A549 (cell line): ENCODE data around the gene KLHL11. TPM values are rescaled to one million over a fixed set of nuclear protein-coding genes. Genes with fewer than 3 reads are reported as not detected.

Experiments used
- ATAC-seq, 2 experiments: fragments of 200-7000 bp in 1 of 2; fragments of >200 bp in 1 of 2; cut with Nextera tagmentation in 1 of 2; cut with Tn5 transposase in 1 of 2; 3 replicates each; pipeline versions ENCODE4 v1.8.0 to v1.9.1; 2018 to 2020; ENCODE audit warnings: mild to moderate bottlenecking in 1 of 2, moderate library complexity in 1 of 2
- CTCF ChIA-PET: fragments of 300-600 bp; sonication (Branson Sonifier 250); formaldehyde crosslinking; extraction: SDS; loops from one replicate; lab custom pipeline; 2021; ENCODE audit warnings: antibody characterized with exemption, inconsistent platforms; lab: Yijun Ruan, JAX
- POLR2A ChIA-PET: fragments of 350-600 bp; formaldehyde crosslinking; extraction: SDS; loops from one replicate; lab custom pipeline; 2021; ENCODE audit warnings: antibody characterized with exemption, inconsistent platforms; lab: Yijun Ruan, JAX
- DNase-seq, 2 experiments: peaks; one replicate each; pipeline versions ENCODE4 v3.0.0 to v3.0.0-alpha.2; 2011 to 2016; ENCODE audit warnings: low read depth in 1 of 2, low spot score in 1 of 2
- FAIRE-seq: peaks from 2 replicates; lab custom pipeline; 2011; peaks lifted over from hg19 to GRCh38; lab: Jason Lieb, UNC
- H3K27ac ChIP-seq, 2 experiments: fragments of >200 bp; sonication (Bioruptor Twin); formaldehyde crosslinking; 3 replicates each; pipeline ENCODE4 v1.5.1; 2016 to 2017
- H3K4me1 ChIP-seq: fragments of >200 bp; sonication (Bioruptor Twin); formaldehyde crosslinking; 3 replicates; pipeline ENCODE4 v1.6.1; 2016
- H3K4me2 ChIP-seq: fragments of >200 bp; sonication (Bioruptor Twin); formaldehyde crosslinking; 3 replicates; pipeline ENCODE4 v1.6.1; 2016
- H3K4me3 ChIP-seq: fragments of >200 bp; sonication (Bioruptor Twin); formaldehyde crosslinking; 3 replicates; pipeline ENCODE4 v1.5.1; 2016
- H3K9me3 ChIP-seq: fragments of >200 bp; sonication (Bioruptor Twin); formaldehyde crosslinking; 3 replicates; pipeline ENCODE4 v1.6.1; 2016
- BHLHE40 ChIP-seq: IDR thresholded peaks from 2 replicates; pipeline ENCODE4 v1.6.1; 2012; ENCODE audit warnings: low read depth, low read length, inconsistent platforms
- CBX8 ChIP-seq: fragments of 200-600 bp; sonication (generic); IDR thresholded peaks from 2 replicates; pipeline ENCODE4 v1.6.1; 2016
- CEBPB ChIP-seq, 2 experiments: fragments of >200 bp in 1 of 2; sonication (Bioruptor Twin) in 1 of 2; formaldehyde crosslinking in 1 of 2; IDR thresholded peaks; 2 replicates each; pipeline ENCODE4 v1.6.1; 2012 to 2016
- EHF ChIP-seq: fragments of 250-450 bp; sonication (Bioruptor Pico); IDR thresholded peaks from 2 replicates; pipeline ENCODE4 v1.5.0; 2020; ENCODE audit warnings: mild to moderate bottlenecking
- EHMT2 ChIP-seq: fragments of 200-600 bp; sonication (generic); IDR thresholded peaks from 2 replicates; pipeline ENCODE4 v1.6.1; 2016; ENCODE audit warnings: antibody characterized with exemption, low read depth, mild to moderate bottlenecking, moderate library complexity
- ESRRA ChIP-seq: fragments of 150-350 bp; IDR thresholded peaks from 2 replicates; pipeline ENCODE4 v1.6.1; 2014; ENCODE audit warnings: mild to moderate bottlenecking, low read length, borderline replicate concordance
- FOSL2 ChIP-seq, 2 experiments: fragments of 450-650 bp in 1 of 2; fragments of >200 bp in 1 of 2; sonication (Bioruptor Twin) in 1 of 2; formaldehyde crosslinking; IDR thresholded peaks; 2 replicates each; pipeline versions ENCODE4 v1.5.0 to v1.6.1; 2016 to 2020; ENCODE audit warnings: mild to moderate bottlenecking in 1 of 2, moderate library complexity in 1 of 2
- FOXS1 ChIP-seq: fragments of 250-450 bp; sonication (Bioruptor Pico); IDR thresholded peaks from 2 replicates; pipeline ENCODE4 v1.5.0; 2020; ENCODE audit warnings: mild to moderate bottlenecking, moderate library complexity
- HEYL ChIP-seq: fragments of 250-450 bp; sonication (Bioruptor Pico); IDR thresholded peaks from 2 replicates; pipeline ENCODE4 v1.8.0; 2021; ENCODE audit warnings: mild to moderate bottlenecking, moderate library complexity
- HOXB13 ChIP-seq: fragments of 250-450 bp; sonication (Bioruptor Pico); IDR thresholded peaks from 2 replicates; pipeline ENCODE4 v1.5.0; 2020; ENCODE audit warnings: low read depth, mild to moderate bottlenecking, moderate library complexity
- HOXB5 ChIP-seq: fragments of 250-450 bp; sonication (Bioruptor Pico); IDR thresholded peaks from 2 replicates; pipeline ENCODE4 v1.5.0; 2020; ENCODE audit warnings: mild to moderate bottlenecking, moderate library complexity
- JUNB ChIP-seq: fragments of >200 bp; sonication (Bioruptor Twin); formaldehyde crosslinking; IDR thresholded peaks from 2 replicates; pipeline ENCODE4 v1.6.1; 2016
- KDM1A ChIP-seq: fragments of 200-600 bp; sonication (generic); IDR thresholded peaks from 2 replicates; pipeline ENCODE4 v1.6.1; 2016; ENCODE audit warnings: low read depth, mild to moderate bottlenecking
- NFE2L2 ChIP-seq: fragments of 150-350 bp; conservative IDR thresholded peaks from 2 replicates; pipeline ENCODE4 v1.6.1; 2014; ENCODE audit warnings: low read length
- NR3C1 ChIP-seq: fragments of >200 bp; sonication (Bioruptor Twin); formaldehyde crosslinking; IDR thresholded peaks from 3 replicates; pipeline ENCODE4 v1.6.1; 2017
- PHF8 ChIP-seq: fragments of 200-600 bp; sonication (generic); IDR thresholded peaks from 2 replicates; pipeline ENCODE4 v1.6.1; 2016; ENCODE audit warnings: low read depth, mild to moderate bottlenecking, antibody characterized with exemption, moderate library complexity, borderline replicate concordance
- POLR2AphosphoS2 ChIP-seq: conservative IDR thresholded peaks from 2 replicates; pipeline ENCODE4 v1.6.1; 2012; ENCODE audit warnings: low read length, improper control_type of control experiment, inconsistent platforms
- RARB ChIP-seq: fragments of 250-450 bp; sonication (Bioruptor Pico); IDR thresholded peaks from 2 replicates; pipeline ENCODE4 v1.8.0; 2021; ENCODE audit warnings: mild to moderate bottlenecking, moderate library complexity
- RNF2 ChIP-seq: fragments of 200-600 bp; sonication (generic); IDR thresholded peaks from 2 replicates; pipeline ENCODE4 v1.6.1; 2016; ENCODE audit warnings: low read depth, mild to moderate bottlenecking, antibody characterized with exemption, moderate library complexity, borderline replicate concordance
- WGBS: methylation state at CpG from one replicate; pipeline ENCODE4 v1.1.6; 2017; ENCODE audit errors: missing lambda C conversion rate; 5-methylcytosine and 5-hydroxymethylcytosine counted together
- polyA plus RNA-seq, 4 experiments: library from polyadenylated mRNA; depleted of rRNA in 3 of 4; stranded (reverse); fragments of >200 nt; fragmentation: RNase III in 1 of 4; extraction: RNeasy Plus Mini Kit Qiagen cat#74134 plus additional on column Dnase treatment in 1 of 4; gene quantifications; 2 replicates in 3 of 4; 3 replicates in 1 of 4; pipeline ENCODE4 v1.2.3, GENCODE V29; 2011 to 2017
- TF ChIP-seq, protein P1 (sequence below): fragments of >200 bp; sonication (Bioruptor Twin); formaldehyde crosslinking; IDR thresholded peaks from 2 replicates; pipeline ENCODE4 v1.6.1; 2016
- TF ChIP-seq, protein P2 (sequence below): fragments of 250-450 bp; sonication (Bioruptor Pico); IDR thresholded peaks from 2 replicates; pipeline ENCODE4 v1.5.0; 2020; ENCODE audit warnings: low read depth, mild to moderate bottlenecking, moderate library complexity
- TF ChIP-seq, protein P3 (sequence below): IDR thresholded peaks from 2 replicates; pipeline ENCODE4 v1.6.1; 2012
- TF ChIP-seq, protein P4 (sequence below): fragments of 250-450 bp; sonication (Bioruptor Pico); IDR thresholded peaks from 2 replicates; pipeline ENCODE4 v1.5.0; 2021; ENCODE audit warnings: mild to moderate bottlenecking, moderate library complexity, borderline replicate concordance
- TF ChIP-seq, protein P5 (sequence below): IDR thresholded peaks from 2 replicates; pipeline ENCODE4 v1.6.1; 2012
- TF ChIP-seq, protein P6 (sequence below): fragments of 450-650 bp; IDR thresholded peaks from 2 replicates; pipeline ENCODE4 v1.6.1; 2014; ENCODE audit warnings: antibody characterized with exemption

The KLHL11 gene
- polyA plus RNA-seq, 2 of the 4 experiments (the other 2 are of a cell fraction), result 3.8 to 12.7 TPM

DNA sequence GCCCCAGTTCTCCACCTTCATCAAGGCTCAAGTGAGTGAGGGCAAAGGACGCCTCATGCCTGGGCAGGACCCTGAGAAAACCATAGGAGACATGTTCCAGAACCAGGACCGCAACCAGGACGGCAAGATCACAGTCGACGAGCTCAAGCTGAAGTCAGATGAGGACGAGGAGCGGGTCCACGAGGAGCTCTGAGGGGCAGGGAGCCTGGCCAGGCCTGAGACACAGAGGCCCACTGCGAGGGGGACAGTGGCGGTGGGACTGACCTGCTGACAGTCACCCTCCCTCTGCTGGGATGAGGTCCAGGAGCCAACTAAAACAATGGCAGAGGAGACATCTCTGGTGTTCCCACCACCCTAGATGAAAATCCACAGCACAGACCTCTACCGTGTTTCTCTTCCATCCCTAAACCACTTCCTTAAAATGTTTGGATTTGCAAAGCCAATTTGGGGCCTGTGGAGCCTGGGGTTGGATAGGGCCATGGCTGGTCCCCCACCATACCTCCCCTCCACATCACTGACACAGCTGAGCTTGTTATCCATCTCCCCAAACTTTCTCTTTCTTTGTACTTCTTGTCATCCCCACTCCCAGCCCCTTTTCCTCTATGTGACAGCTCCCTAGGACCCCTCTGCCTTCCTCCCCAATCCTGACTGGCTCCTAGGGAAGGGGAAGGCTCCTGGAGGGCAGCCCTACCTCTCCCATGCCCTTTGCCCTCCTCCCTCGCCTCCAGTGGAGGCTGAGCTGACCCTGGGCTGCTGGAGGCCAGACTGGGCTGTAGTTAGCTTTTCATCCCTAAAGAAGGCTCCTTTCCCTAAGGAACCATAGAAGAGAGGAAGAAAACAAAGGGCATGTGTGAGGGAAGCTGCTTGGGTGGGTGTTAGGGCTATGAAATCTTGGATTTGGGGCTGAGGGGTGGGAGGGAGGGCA, 42.7 kb downstream of the KLHL11 start:
- no peak for TF ChIP-seq PHF8
- TF ChIP-seq, protein P1, sequence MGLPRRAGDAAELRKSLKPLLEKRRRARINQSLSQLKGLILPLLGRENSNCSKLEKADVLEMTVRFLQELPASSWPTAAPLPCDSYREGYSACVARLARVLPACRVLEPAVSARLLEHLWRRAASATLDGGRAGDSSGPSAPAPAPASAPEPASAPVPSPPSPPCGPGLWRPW, result no peak
- no peak for TF ChIP-seq FOSL2 (IDR thresholded peaks at IDR 0.05)
- TF ChIP-seq FOSL2 (CRISPR knock-in tag; IDR thresholded peaks at IDR 0.05), result no peak
- TF ChIP-seq, protein P2, sequence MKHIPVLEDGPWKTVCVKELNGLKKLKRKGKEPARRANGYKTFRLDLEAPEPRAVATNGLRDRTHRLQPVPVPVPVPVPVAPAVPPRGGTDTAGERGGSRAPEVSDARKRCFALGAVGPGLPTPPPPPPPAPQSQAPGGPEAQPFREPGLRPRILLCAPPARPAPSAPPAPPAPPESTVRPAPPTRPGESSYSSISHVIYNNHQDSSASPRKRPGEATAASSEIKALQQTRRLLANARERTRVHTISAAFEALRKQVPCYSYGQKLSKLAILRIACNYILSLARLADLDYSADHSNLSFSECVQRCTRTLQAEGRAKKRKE (CRISPR knock-in tag), result no peak
- no peak for TF ChIP-seq KDM1A
- TF ChIP-seq HOXB13 (CRISPR knock-in tag), result no peak
- no peak for TF ChIP-seq FOXS1 (CRISPR knock-in tag)
- TF ChIP-seq RARB (CRISPR knock-in tag), result no peak
- TF ChIP-seq, protein P3, sequence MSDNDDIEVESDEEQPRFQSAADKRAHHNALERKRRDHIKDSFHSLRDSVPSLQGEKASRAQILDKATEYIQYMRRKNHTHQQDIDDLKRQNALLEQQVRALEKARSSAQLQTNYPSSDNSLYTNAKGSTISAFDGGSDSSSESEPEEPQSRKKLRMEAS, result no peak
- TF ChIP-seq BHLHE40, result no peak
- TF ChIP-seq NFE2L2, result no peak
- TF ChIP-seq CBX8, result no peak
- TF ChIP-seq RNF2, result no peak
- TF ChIP-seq EHF (CRISPR knock-in tag), result no peak
- no peak for TF ChIP-seq CEBPB (IDR thresholded peaks at IDR 0.05)
- TF ChIP-seq, protein P4, sequence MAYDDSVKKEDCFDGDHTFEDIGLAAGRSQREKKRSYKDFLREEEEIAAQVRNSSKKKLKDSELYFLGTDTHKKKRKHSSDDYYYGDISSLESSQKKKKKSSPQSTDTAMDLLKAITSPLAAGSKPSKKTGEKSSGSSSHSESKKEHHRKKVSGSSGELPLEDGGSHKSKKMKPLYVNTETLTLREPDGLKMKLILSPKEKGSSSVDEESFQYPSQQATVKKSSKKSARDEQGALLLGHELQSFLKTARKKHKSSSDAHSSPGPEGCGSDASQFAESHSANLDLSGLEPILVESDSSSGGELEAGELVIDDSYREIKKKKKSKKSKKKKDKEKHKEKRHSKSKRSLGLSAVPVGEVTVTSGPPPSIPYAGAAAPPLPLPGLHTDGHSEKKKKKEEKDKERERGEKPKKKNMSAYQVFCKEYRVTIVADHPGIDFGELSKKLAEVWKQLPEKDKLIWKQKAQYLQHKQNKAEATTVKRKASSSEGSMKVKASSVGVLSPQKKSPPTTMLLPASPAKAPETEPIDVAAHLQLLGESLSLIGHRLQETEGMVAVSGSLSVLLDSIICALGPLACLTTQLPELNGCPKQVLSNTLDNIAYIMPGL, result no peak
- 91% methylated on average over 12 of the region's 12 CpGs for WGBS
- no peak for FAIRE-seq
- Histone ChIP-seq H3K4me3 (no peak overlapping the region), H3K27ac (no peak overlapping the region), H3K4me2 (no peak overlapping the region), H3K9me3 (no peaks in the 10 kb centered on the region), H3K4me1 (no peaks in the 10 kb centered on the region)
- CTCF ChIA-PET, result interaction anchor here (0.7 to 1.2 kb wide), 5 partner anchors 11 to 126 kb away, joined by 3 to 6 read pairs (median 3); partner anchors contain the start of gene P3H4
- no peak; a peak in 1 of 6 replicates for ATAC-seq
- no peak for DNase-seq
- POLR2A ChIA-PET, result interaction anchor here (0.5 to 2.2 kb wide), 3 partner anchors 9 to 50 kb away, joined by 3 to 8 read pairs (median 4); partner anchors contain the start of genes FKBP10 and P3H4

DNA sequence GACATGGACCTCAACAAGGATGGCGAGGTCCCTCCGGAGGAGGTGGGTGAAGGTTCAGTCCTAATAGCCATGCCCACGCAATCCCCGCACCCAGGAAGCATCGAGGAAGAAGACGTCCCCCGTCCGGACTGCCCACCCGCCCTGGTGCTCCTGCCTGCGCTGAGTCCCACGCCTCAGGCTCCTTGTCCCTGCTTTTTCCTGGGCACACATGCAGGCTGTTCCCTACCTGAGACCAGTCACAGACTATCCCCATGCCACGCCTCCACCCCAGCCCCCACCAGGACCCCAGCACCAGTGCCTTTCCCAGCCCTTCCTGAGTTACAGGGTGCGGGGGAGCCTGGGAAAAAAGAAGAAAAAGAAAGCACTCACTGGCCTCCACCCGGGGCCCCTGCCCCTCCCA, 43.4 kb downstream of the KLHL11 start:
- TF ChIP-seq JUNB, result no peak
- TF ChIP-seq, protein P5, sequence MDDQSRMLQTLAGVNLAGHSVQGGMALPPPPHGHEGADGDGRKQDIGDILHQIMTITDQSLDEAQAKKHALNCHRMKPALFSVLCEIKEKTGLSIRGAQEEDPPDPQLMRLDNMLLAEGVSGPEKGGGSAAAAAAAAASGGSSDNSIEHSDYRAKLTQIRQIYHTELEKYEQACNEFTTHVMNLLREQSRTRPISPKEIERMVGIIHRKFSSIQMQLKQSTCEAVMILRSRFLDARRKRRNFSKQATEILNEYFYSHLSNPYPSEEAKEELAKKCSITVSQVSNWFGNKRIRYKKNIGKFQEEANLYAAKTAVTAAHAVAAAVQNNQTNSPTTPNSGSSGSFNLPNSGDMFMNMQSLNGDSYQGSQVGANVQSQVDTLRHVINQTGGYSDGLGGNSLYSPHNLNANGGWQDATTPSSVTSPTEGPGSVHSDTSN, result no peak
- no peak for TF ChIP-seq NR3C1
- no peak for TF ChIP-seq EHMT2
- no peak for TF ChIP-seq KDM1A
- TF ChIP-seq HEYL, result no peak
- no peak for TF ChIP-seq POLR2AphosphoS2
- no peak for TF ChIP-seq PHF8
- TF ChIP-seq ESRRA, result no peak
- TF ChIP-seq, protein P2 (CRISPR knock-in tag), result no peak
- no peak for TF ChIP-seq HOXB5 (CRISPR knock-in tag)
- TF ChIP-seq, protein P6, sequence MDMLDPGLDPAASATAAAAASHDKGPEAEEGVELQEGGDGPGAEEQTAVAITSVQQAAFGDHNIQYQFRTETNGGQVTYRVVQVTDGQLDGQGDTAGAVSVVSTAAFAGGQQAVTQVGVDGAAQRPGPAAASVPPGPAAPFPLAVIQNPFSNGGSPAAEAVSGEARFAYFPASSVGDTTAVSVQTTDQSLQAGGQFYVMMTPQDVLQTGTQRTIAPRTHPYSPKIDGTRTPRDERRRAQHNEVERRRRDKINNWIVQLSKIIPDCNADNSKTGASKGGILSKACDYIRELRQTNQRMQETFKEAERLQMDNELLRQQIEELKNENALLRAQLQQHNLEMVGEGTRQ, result no peak
- DNase-seq, result no peak
- 88% methylated on average over 14 of the region's 14 CpGs for WGBS
- Histone ChIP-seq H3K27ac (no peak overlapping the region), H3K9me3 (no peaks in the 10 kb centered on the region), H3K4me2 (no peak overlapping the region), H3K4me1 (no peaks in the 10 kb centered on the region), H3K4me3 (no peak overlapping the region)
- peak in 1 of 2 experiments; percentile 3; a peak in 1 of 6 replicates for ATAC-seq
- CTCF ChIA-PET, result interaction anchor here (0.9 to 1.0 kb wide), 2 partner anchors 9 to 73 kb away, joined by 3 to 4 read pairs; no protein-coding TSS in a partner anchor
- no peak for FAIRE-seq
- POLR2A ChIA-PET, result no interaction called here
